ENCODE data around the gene PSMG4.

The PSMG4 gene

GRCh38 chr6:3281631-3282475 lies 23.1 kb downstream of the PSMG4 start:
- Mint-ChIP-seq H3K9me3 (no peaks in the 10 kb centered on the region), H3K4me3 (no peak overlapping the region), H3K27me3 (no peaks in the 10 kb centered on the region), H3K36me3 (no peaks in the 10 kb centered on the region), H3K4me1 (no peaks in the 10 kb centered on the region), H3K27ac (no peak overlapping the region)
- ATAC-seq (ENCODE audit: low read depth) (no peak), DNase-seq (ENCODE audit: low spot score in 2 of 2) (no peak)

- no peaks in the 10 kb centered on the region for H3K36me3 Mint-ChIP-seq
- ATAC-seq (ENCODE audit: low read depth): no peak
- H3K4me3 Mint-ChIP-seq: no peak overlapping the region
- no peaks in the 10 kb centered on the region for H3K4me1 Mint-ChIP-seq
- no peak for DNase-seq (ENCODE audit: low spot score in 2 of 2)
- no peak overlapping the region for H3K27ac Mint-ChIP-seq
- H3K27me3 Mint-ChIP-seq: no peaks in the 10 kb centered on the region
- H3K9me3 Mint-ChIP-seq: no peaks in the 10 kb centered on the region
Observed at GRCh38 chr6:3282476-3283236, 23.9 kb downstream of the PSMG4 start.

GRCh38 chr6:3283241-3283640 lies 24.5 kb downstream of the PSMG4 start:
- ATAC-seq (ENCODE audit: low read depth): no peak
- H3K4me1 Mint-ChIP-seq: no peaks in the 10 kb centered on the region
- no peak overlapping the region for H3K27ac Mint-ChIP-seq
- DNase-seq (ENCODE audit: low spot score in 2 of 2): no peak
- H3K36me3 Mint-ChIP-seq: no peaks in the 10 kb centered on the region
- no peak overlapping the region for H3K4me3 Mint-ChIP-seq
- H3K27me3 Mint-ChIP-seq: no peaks in the 10 kb centered on the region
- no peaks in the 10 kb centered on the region for H3K9me3 Mint-ChIP-seq

GRCh38 chr6:3283641-3284435 lies 25.1 kb downstream of the PSMG4 start:
- Mint-ChIP-seq H3K4me1 (no peaks in the 10 kb centered on the region), H3K9me3 (no peaks in the 10 kb centered on the region), H3K36me3 (no peaks in the 10 kb centered on the region), H3K4me3 (no peak overlapping the region), H3K27ac (no peak overlapping the region), H3K27me3 (no peaks in the 10 kb centered on the region)
- DNase-seq (ENCODE audit: low spot score in 2 of 2): no peak
- ATAC-seq (ENCODE audit: low read depth): no peak

DNA sequence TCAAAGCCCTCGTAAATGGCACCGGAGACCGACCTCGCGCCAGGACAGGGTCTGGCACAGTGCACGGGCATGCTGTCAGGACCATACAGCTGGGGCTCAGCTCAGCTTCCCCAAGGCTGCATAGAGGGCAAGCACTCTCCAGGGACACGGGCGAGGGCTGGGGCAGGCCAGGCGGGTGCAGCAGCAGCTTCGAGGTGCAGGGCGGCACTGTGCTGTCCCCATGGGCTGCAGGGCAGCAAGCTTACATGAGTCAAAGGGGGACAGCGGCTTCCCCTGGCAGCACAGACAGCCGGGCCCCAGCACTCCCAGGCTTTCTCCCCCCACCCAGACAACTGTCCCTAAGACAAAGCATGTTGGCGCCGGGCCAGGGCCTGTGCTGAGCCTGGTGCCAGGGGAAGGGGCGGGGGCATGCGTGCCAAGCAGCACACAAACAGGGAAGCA lies 25.7 kb downstream of the PSMG4 start:
- Mint-ChIP-seq H3K27me3 (no peaks in the 10 kb centered on the region), H3K4me1 (no peaks in the 10 kb centered on the region), H3K4me3 (no peak overlapping the region), H3K36me3 (no peaks in the 10 kb centered on the region), H3K27ac (no peak overlapping the region), H3K9me3 (no peaks in the 10 kb centered on the region)
- ATAC-seq (ENCODE audit: low read depth): no peak
- DNase-seq (ENCODE audit: low spot score in 2 of 2): no peak

GRCh38 chr6:3285049-3285639 lies 26.4 kb downstream of the PSMG4 start:
- DNase-seq (ENCODE audit: low spot score in 2 of 2) (no peak), ATAC-seq (ENCODE audit: low read depth) (no peak)
- no peak overlapping the region for H3K4me3 Mint-ChIP-seq
- H3K9me3 Mint-ChIP-seq: no peaks in the 10 kb centered on the region
- no peaks in the 10 kb centered on the region for H3K27me3 Mint-ChIP-seq
- H3K27ac Mint-ChIP-seq: no peak overlapping the region
- H3K4me1 Mint-ChIP-seq: no peaks in the 10 kb centered on the region
- H3K36me3 Mint-ChIP-seq: no peaks in the 10 kb centered on the region

DNA sequence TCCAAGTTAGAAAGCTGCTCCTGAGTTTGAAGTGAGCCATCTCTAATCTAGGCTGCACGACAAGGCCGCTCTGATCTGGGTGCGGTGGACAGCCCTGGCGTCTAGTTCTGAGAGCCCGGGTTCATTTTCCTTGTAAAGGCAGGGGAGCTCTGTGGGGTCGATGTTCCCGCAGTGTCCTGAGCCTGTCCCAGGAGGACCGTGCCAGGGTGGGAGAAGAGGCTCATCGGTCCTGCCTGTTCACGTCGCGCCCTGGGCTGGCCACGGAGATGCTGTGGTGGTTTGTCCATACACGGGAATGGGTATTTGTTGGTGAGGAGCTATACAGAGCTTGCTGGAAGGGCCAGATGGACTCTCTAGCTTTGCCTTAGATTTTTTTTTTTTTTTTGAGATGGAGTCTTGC lies 27.0 kb downstream of the PSMG4 start:
- ATAC-seq (ENCODE audit: low read depth) (no peak), DNase-seq (ENCODE audit: low spot score in 2 of 2) (no peak)
- Mint-ChIP-seq H3K27ac (no peak overlapping the region), H3K9me3 (no peaks in the 10 kb centered on the region), H3K27me3 (no peaks in the 10 kb centered on the region), H3K4me1 (no peaks in the 10 kb centered on the region), H3K36me3 (no peaks in the 10 kb centered on the region), H3K4me3 (no peak overlapping the region)

DNA sequence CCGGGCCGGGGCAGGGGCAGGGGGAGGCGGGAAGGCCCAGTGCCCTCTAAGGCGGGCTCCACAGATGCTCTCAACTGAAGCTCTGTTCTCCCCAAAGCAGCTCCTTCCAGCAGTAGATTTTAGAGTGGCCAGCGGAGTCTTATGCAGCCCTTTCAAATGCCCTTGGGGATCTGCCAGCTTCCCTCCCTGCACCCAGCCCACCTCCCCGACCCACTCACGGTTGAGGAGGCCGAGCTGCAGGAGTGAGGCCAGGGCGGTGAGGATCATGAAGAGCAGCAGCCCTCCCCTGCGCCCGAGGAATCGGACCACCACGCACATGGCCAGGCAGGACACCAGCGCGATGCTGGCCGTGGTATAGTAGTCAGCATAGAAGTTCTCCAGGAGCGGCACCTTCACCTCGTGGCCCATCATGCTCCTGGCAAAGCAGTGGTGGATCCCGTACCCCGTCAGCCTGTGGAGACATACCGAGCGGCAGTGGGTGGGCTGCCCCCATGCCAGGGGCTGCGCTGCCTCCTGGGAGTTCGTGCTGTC lies 28.0 kb downstream of the PSMG4 start:
- H3K27ac Mint-ChIP-seq: no peak overlapping the region
- H3K36me3 Mint-ChIP-seq: no peaks in the 10 kb centered on the region
- no peaks in the 10 kb centered on the region for H3K27me3 Mint-ChIP-seq
- ATAC-seq (ENCODE audit: low read depth) (no peak), DNase-seq (ENCODE audit: low spot score in 2 of 2) (no peak)
- no peaks in the 10 kb centered on the region for H3K9me3 Mint-ChIP-seq
- H3K4me1 Mint-ChIP-seq: no peaks in the 10 kb centered on the region
- H3K4me3 Mint-ChIP-seq: no peak overlapping the region

DNA sequence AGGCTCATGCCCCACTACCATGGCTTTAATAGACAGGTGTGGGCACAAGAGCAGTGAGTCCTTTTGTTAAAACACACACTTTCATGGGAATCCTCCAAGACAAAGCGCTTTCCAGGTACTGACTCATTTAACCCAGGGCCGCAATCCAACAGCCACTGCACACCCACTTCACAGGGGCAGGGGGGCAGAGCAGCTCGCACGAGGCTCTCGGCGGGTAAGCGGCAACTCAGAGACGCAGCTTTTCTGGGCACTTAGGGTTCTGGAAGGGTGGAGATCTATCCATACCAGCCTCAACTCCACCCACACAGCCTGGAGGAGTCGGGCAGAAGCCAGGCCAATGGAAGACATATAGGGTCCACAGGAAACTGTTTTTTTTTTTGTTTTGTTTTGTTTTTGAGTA lies 28.6 kb downstream of the PSMG4 start:
- no peak overlapping the region for H3K27ac Mint-ChIP-seq
- no peak overlapping the region for H3K4me3 Mint-ChIP-seq
- ATAC-seq (ENCODE audit: low read depth): no peak
- no peak for DNase-seq (ENCODE audit: low spot score in 2 of 2)
- H3K36me3 Mint-ChIP-seq: no peaks in the 10 kb centered on the region
- no peaks in the 10 kb centered on the region for H3K27me3 Mint-ChIP-seq
- H3K9me3 Mint-ChIP-seq: no peaks in the 10 kb centered on the region
- no peaks in the 10 kb centered on the region for H3K4me1 Mint-ChIP-seq

GRCh38 chr6:3287976-3288707 lies 29.4 kb downstream of the PSMG4 start:
- H3K27me3 Mint-ChIP-seq: peaks cover 3% of the 10 kb centered on the region
- H3K36me3 Mint-ChIP-seq: no peaks in the 10 kb centered on the region
- no peaks in the 10 kb centered on the region for H3K9me3 Mint-ChIP-seq
- no peak overlapping the region for H3K27ac Mint-ChIP-seq
- ATAC-seq (ENCODE audit: low read depth) (no peak), DNase-seq (ENCODE audit: low spot score in 2 of 2) (no peak)
- no peaks in the 10 kb centered on the region for H3K4me1 Mint-ChIP-seq
- H3K4me3 Mint-ChIP-seq: no peak overlapping the region

DNA sequence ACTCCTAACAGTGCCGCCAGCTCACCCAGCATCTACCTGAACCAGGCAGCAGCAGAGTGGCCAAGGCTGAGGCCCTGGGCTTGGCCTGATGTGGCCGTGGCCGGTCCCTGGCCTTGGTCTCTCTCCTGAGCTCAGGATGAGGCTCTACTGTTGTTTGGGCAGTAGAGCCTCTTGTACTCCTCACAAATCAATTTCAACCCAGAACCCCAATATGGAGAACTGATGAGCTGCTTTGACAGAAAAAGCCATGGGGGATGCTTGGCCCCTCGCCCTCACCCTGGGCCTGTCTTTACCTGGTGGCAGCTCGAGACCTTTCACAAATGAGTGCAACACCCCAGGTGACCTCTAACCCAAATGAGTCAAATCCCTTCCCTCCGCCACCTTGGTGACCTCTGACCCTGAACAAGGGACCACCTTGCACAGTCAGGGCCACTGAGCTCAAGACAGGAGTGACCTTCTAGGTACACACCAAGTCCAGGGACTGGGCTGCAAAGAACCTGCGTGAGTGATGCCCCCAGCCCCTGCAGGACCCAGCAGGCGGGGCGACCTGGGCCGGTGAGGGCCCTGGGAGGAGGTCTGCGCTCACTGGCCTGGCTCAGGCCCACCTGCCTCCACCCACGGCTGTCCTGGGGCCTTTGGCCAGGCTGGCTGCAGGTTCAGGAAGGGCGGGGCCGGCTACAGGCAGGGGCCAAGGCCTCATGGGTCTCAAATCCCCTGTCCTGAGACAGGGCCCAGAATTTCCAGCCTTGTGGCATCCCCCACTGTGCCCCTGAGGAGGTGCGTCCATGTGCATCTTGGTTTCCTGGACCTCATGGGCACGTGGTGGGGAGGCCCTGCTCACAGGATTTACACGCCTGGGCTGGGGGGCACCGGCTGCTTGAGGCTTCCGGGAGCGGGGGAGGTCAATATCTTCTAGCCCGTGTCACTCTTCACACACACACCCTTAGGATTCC lies 30.2 kb downstream of the PSMG4 start:
- Mint-ChIP-seq H3K9me3 (no peaks in the 10 kb centered on the region), H3K27ac (no peak overlapping the region), H3K4me1 (no peaks in the 10 kb centered on the region), H3K4me3 (no peak overlapping the region), H3K36me3 (no peaks in the 10 kb centered on the region), H3K27me3 (peaks cover 3% of the 10 kb centered on the region)
- DNase-seq (ENCODE audit: low spot score in 2 of 2) (no peak), ATAC-seq (ENCODE audit: low read depth) (no peak)

- DNase-seq (ENCODE audit: low spot score in 2 of 2): no peak
- no peak overlapping the region for H3K27ac Mint-ChIP-seq
- no peak for ATAC-seq (ENCODE audit: low read depth)
- peaks cover 6% of the 10 kb centered on the region for H3K27me3 Mint-ChIP-seq
- H3K36me3 Mint-ChIP-seq: no peaks in the 10 kb centered on the region
- H3K9me3 Mint-ChIP-seq: no peaks in the 10 kb centered on the region
- H3K4me1 Mint-ChIP-seq: no peaks in the 10 kb centered on the region
- H3K4me3 Mint-ChIP-seq: no peak overlapping the region
Observed at GRCh38 chr6:3289664-3290055, 30.9 kb downstream of the PSMG4 start.
